H9 (cell line): ENCODE results near the gene TRAF2. TPM values are rescaled to one million over a fixed set of nuclear protein-coding genes. Genes with fewer than 3 reads are reported as not detected.

Experiments used
- DNase-seq: peaks from one replicate; pipeline ENCODE4 v3.0.0-alpha.2; 2017
- H2AFZ ChIP-seq: one replicate; pipeline ENCODE4 v1.6.1; 2013; ENCODE audit warnings: mild to moderate bottlenecking, low read length, control low read depth, moderate library complexity
- H2AK5ac ChIP-seq: 2 replicates; pipeline ENCODE4 v1.6.1; 2013; ENCODE audit warnings: low read length, control low read depth, mixed read lengths; ENCODE audit not compliant: insufficient read length
- H2BK120ac ChIP-seq: one replicate; pipeline ENCODE4 v1.6.1; 2013; ENCODE audit warnings: low read depth, mild to moderate bottlenecking, low read length, control low read depth, inconsistent platforms; ENCODE audit not compliant: poor library complexity, severe bottlenecking
- H2BK12ac ChIP-seq: 2 replicates; pipeline ENCODE4 v1.6.1; 2013; ENCODE audit warnings: low read length, control low read depth, mixed read lengths, low read depth; ENCODE audit not compliant: insufficient read length
- H2BK15ac ChIP-seq: 2 replicates; pipeline ENCODE4 v1.6.1; 2013; ENCODE audit warnings: low read depth, low read length, control low read depth
- H2BK20ac ChIP-seq: one replicate; pipeline ENCODE4 v1.6.1; 2013; ENCODE audit warnings: low read depth, mild to moderate bottlenecking, low read length, control low read depth, inconsistent platforms; ENCODE audit not compliant: poor library complexity, severe bottlenecking
- H2BK5ac ChIP-seq: 2 replicates; pipeline ENCODE4 v1.6.1; 2013; ENCODE audit warnings: low read length, control low read depth, mixed read lengths; ENCODE audit not compliant: insufficient read length
- H3K14ac ChIP-seq: 2 replicates; pipeline ENCODE4 v1.6.1; 2013; ENCODE audit warnings: low read length, control low read depth; ENCODE audit not compliant: insufficient read depth
- H3K18ac ChIP-seq: 2 replicates; pipeline ENCODE4 v1.6.1; 2013; ENCODE audit warnings: low read depth, mild to moderate bottlenecking, mixed read lengths, low read length, control low read depth; ENCODE audit not compliant: insufficient read length
- H3K23ac ChIP-seq: 2 replicates; pipeline ENCODE4 v1.6.1; 2013; ENCODE audit warnings: low read length, control low read depth, mixed read lengths, low read depth; ENCODE audit not compliant: insufficient read length
- H3K23me2 ChIP-seq: 2 replicates; pipeline ENCODE4 v1.6.1; 2013; ENCODE audit warnings: low read depth, mild to moderate bottlenecking, mixed read lengths, low read length, control low read depth; ENCODE audit not compliant: insufficient read length, poor library complexity, severe bottlenecking
- H3K27ac ChIP-seq: 2 replicates; pipeline ENCODE4 v1.5.1; 2013; ENCODE audit warnings: low read length, control low read depth, mixed read lengths, low read depth; ENCODE audit not compliant: insufficient read length
- H3K27me3 ChIP-seq: 2 replicates; pipeline ENCODE4 v1.6.1; 2013; ENCODE audit warnings: low read length, control low read depth, inconsistent platforms; ENCODE audit not compliant: insufficient read depth
- H3K4ac ChIP-seq: 2 replicates; pipeline ENCODE4 v1.6.1; 2013; ENCODE audit warnings: low read depth, mild to moderate bottlenecking, control low read depth, inconsistent platforms, low read length, moderate library complexity
- H3K4me1 ChIP-seq: 2 replicates; pipeline ENCODE4 v1.6.1; 2013; ENCODE audit warnings: low read length, control low read depth, inconsistent platforms; ENCODE audit not compliant: insufficient read depth
- H3K4me2 ChIP-seq: 2 replicates; pipeline ENCODE4 v1.6.1; 2013; ENCODE audit warnings: low read length, control low read depth, mixed read lengths; ENCODE audit not compliant: insufficient read length, insufficient read depth
- H3K56ac ChIP-seq: 2 replicates; pipeline ENCODE4 v1.6.1; 2013; ENCODE audit warnings: low read depth, mild to moderate bottlenecking, mixed read lengths, low read length, control low read depth; ENCODE audit not compliant: insufficient read length
- H3K79me1 ChIP-seq: 2 replicates; pipeline ENCODE4 v1.6.1; 2013; ENCODE audit warnings: low read depth, mild to moderate bottlenecking, moderate library complexity, low read length, control low read depth, inconsistent platforms; ENCODE audit not compliant: insufficient read depth, poor library complexity, severe bottlenecking
- H3K79me2 ChIP-seq: 2 replicates; pipeline ENCODE4 v1.6.1; 2013; ENCODE audit warnings: low read length, control low read depth, inconsistent platforms; ENCODE audit not compliant: insufficient read depth
- H3K9ac ChIP-seq: 2 replicates; pipeline ENCODE4 v1.6.1; 2013; ENCODE audit warnings: low read length, control low read depth, mixed read lengths; ENCODE audit not compliant: insufficient read length; ENCODE audit errors: extremely low read depth
- H3K9me3 ChIP-seq: one replicate; pipeline ENCODE4 v1.6.1; 2013; ENCODE audit warnings: low read depth, low read length, inconsistent platforms; ENCODE audit not compliant: control insufficient read depth
- H3T11ph ChIP-seq: one replicate; pipeline ENCODE4 v1.6.1; 2013; ENCODE audit warnings: mild to moderate bottlenecking, low read length, control low read depth, inconsistent platforms
- H4K20me1 ChIP-seq: one replicate; pipeline ENCODE4 v1.6.1; 2013; ENCODE audit not compliant: control insufficient read depth, insufficient read length, insufficient read depth
- H4K5ac ChIP-seq: 2 replicates; pipeline ENCODE4 v1.6.1; 2013; ENCODE audit warnings: low read depth, mild to moderate bottlenecking, mixed read lengths, low read length, control low read depth; ENCODE audit not compliant: insufficient read length
- H4K8ac ChIP-seq: replicated peaks from 2 replicates; pipeline ENCODE4 v1.6.1; 2013; ENCODE audit warnings: low read length, control low read depth, mixed read lengths, low read depth; ENCODE audit not compliant: insufficient read length
- H4K91ac ChIP-seq: 2 replicates; pipeline ENCODE4 v1.6.1; 2013; ENCODE audit warnings: low read depth, mild to moderate bottlenecking, moderate library complexity, mixed read lengths, low read length, control low read depth; ENCODE audit not compliant: insufficient read length
- H3K27ac Mint-ChIP-seq, 3 experiments: 2 replicates in 2 of 3; 3 replicates in 1 of 3; pipeline ENCODE4 v1.8.0; 2020 to 2021; ENCODE audit warnings: mixed read lengths in 3 of 3, mild to moderate bottlenecking in 1 of 3, moderate library complexity in 1 of 3
- H3K27me3 Mint-ChIP-seq: 2 replicates; pipeline ENCODE4 v1.8.0; 2021; ENCODE audit warnings: low read depth, mild to moderate bottlenecking, moderate library complexity, mixed read lengths
- H3K36me3 Mint-ChIP-seq, 3 experiments: 2 replicates in 2 of 3; 3 replicates in 1 of 3; pipeline ENCODE4 v1.8.0; 2020 to 2021; ENCODE audit warnings: low read depth in 3 of 3, mixed read lengths in 3 of 3; ENCODE audit not compliant: insufficient read depth in 1 of 3
- H3K4me1 Mint-ChIP-seq, 2 experiments: 2 replicates each; pipeline ENCODE4 v1.8.0; 2020; ENCODE audit warnings: mixed read lengths in 2 of 2
- H3K4me3 Mint-ChIP-seq, 2 experiments: 2 replicates in 1 of 2; 3 replicates in 1 of 2; pipeline ENCODE4 v1.8.0; 2020 to 2021; ENCODE audit warnings: mild to moderate bottlenecking in 2 of 2, mixed read lengths in 2 of 2, moderate library complexity in 1 of 2
- H3K9me3 Mint-ChIP-seq, 2 experiments: 2 replicates in 1 of 2; 3 replicates in 1 of 2; pipeline ENCODE4 v1.8.0; 2020; ENCODE audit warnings: mild to moderate bottlenecking in 2 of 2, mixed read lengths in 2 of 2, moderate library complexity in 1 of 2
- CTCF ChIP-seq: fragments of 200-600 bp; sonication (generic); conservative IDR thresholded peaks from 3 replicates; pipeline ENCODE4 v1.8.0; 2021; ENCODE audit warnings: antibody characterized with exemption, mild to moderate bottlenecking
- WGBS: extraction: QIAGEN DNeasy Blood & Tissue Kit; methylation state at CpG from one replicate; pipeline ENCODE4 v1.1.7; 2013; ENCODE audit warnings: missing lambda C conversion rate, low lambda C conversion rate, mixed read lengths; ENCODE audit not compliant: insufficient read length; ENCODE audit errors: extremely low coverage; 5-methylcytosine and 5-hydroxymethylcytosine counted together
- total RNA-seq: library from RNA; stranded (reverse); gene quantifications from 2 replicates; pipeline ENCODE4 v1.2.1, GENCODE V29; 2021

TRAF2 gene
- total RNA-seq, 1 experiment from 2014 or later, result 48.8 TPM

GRCh38 chr9:136863623-136864273, 22.6 kb upstream of the TRAF2 start:
- peaks cover 2% of the 10 kb centered on the region for H3K79me1 ChIP-seq
- no peak overlapping the region for H3K23ac ChIP-seq
- no peaks in the 10 kb centered on the region for H3K27me3 ChIP-seq
- H2BK5ac ChIP-seq, result no peak overlapping the region
- no peak overlapping the region for H4K91ac ChIP-seq
- no peak overlapping the region for H2BK120ac ChIP-seq
- no peak overlapping the region for H2AFZ ChIP-seq
- H3K18ac ChIP-seq, result no peak overlapping the region
- H3T11ph ChIP-seq, result no peak overlapping the region
- peaks cover 13 to 19% of the 10 kb centered on the region in 2 experiments for H3K9me3 Mint-ChIP-seq
- H3K4me1 ChIP-seq, result 0 out of 2 replicates have a peak, but pooled peaks cover 3% of the 10 kb centered on the region
- H3K56ac ChIP-seq, result no peak overlapping the region
- no peak overlapping the region for H4K8ac ChIP-seq
- no peak for DNase-seq
- H3K4me1 Mint-ChIP-seq, result peaks cover 5 to 6% of the 10 kb centered on the region in 2 experiments
- no peak for TF ChIP-seq CTCF
- no peak overlapping the region for H3K9ac ChIP-seq
- WGBS, result no CpG with 5 or more reads among the region's 12 CpGs
- H3K36me3 Mint-ChIP-seq, result peaks cover 22 to 56% (median 51%) of the 10 kb centered on the region in 3 experiments
- peaks cover 2% of the 10 kb centered on the region for H3K27me3 Mint-ChIP-seq
- H2BK12ac ChIP-seq, result no peak overlapping the region
- no peak overlapping the region for H3K4me2 ChIP-seq
- no peak overlapping the region for H2BK15ac ChIP-seq
- no peak overlapping the region for H3K14ac ChIP-seq
- H4K5ac ChIP-seq, result no peak overlapping the region
- no peak overlapping the region for H3K27ac ChIP-seq
- H3K4me3 Mint-ChIP-seq, result peak overlapping the region in 1 of 2 experiments; percentile 32; a peak in 1 of 5 replicates
- H3K79me2 ChIP-seq, result peaks cover 2% of the 10 kb centered on the region; the same call in 1 of the 2 replicates
- H3K27ac Mint-ChIP-seq, result no peak overlapping the region
- H3K4ac ChIP-seq, result no peak overlapping the region
- no peak overlapping the region for H2AK5ac ChIP-seq
- H3K9me3 ChIP-seq, result peaks cover 5% of the 10 kb centered on the region
- H3K23me2 ChIP-seq, result peaks cover 4% of the 10 kb centered on the region
- no peaks in the 10 kb centered on the region for H4K20me1 ChIP-seq
- no peak overlapping the region for H2BK20ac ChIP-seq
